GM12878 (cell line): ENCODE data around the gene MED13L. TPM values are rescaled to one million over a fixed set of nuclear protein-coding genes. Genes with fewer than 3 reads are reported as not detected.

Experiments
- ATAC-seq: fragments of 200-7000 bp; cut with Tn5 transposase; 3 replicates; pipeline ENCODE4 v1.9.1; 2020; ENCODE audit warnings: mild to moderate bottlenecking, moderate library complexity
- BruUV-seq: library from RNA; stranded (reverse); fragments of 400-500 nt; replicated peaks from 2 replicates; lab custom pipeline; 2021; lab: Mats Ljungman, UMichigan
- CTCF ChIA-PET: fragments of 300-600 bp; sonication (Branson Sonifier 250); formaldehyde crosslinking; extraction: SDS; loops from one replicate; lab custom pipeline; 2021; ENCODE audit warnings: inconsistent platforms; lab: Yijun Ruan, JAX
- POLR2A ChIA-PET: fragments of 350-600 bp; formaldehyde crosslinking; extraction: SDS; loops from one replicate; lab custom pipeline; 2021; ENCODE audit warnings: inconsistent platforms; lab: Charles Lee
- RAD21 ChIA-PET: fragments of 300-600 bp; sonication (Branson Sonifier 250); formaldehyde crosslinking; loops from one replicate; lab custom pipeline; 2023; ENCODE audit warnings: antibody characterized with exemption; ENCODE audit not compliant: unreplicated experiment; lab: Charles Lee
- SMC1A ChIA-PET: fragments of 300-600 bp; sonication (Branson Sonifier 250); formaldehyde crosslinking; loops from one replicate; lab custom pipeline; 2023; ENCODE audit not compliant: unreplicated experiment, uncharacterized antibody; lab: Charles Lee
- DNase-seq: peaks from one replicate; pipeline ENCODE4 v3.0.0-alpha.2; 2011; ENCODE audit warnings: low read depth, low spot score
- FAIRE-seq: peaks from 3 replicates; lab custom pipeline; 2011; peaks lifted over from hg19 to GRCh38; lab: Jason Lieb, UNC
- H2AFZ ChIP-seq: 2 replicates; pipeline ENCODE4 v1.6.0; 2011; ENCODE audit warnings: low read depth, low read length, control low read depth; ENCODE audit not compliant: control insufficient read depth
- H3K27ac ChIP-seq: 2 replicates; pipeline ENCODE4 v1.5.1; 2011; ENCODE audit warnings: control low read depth; ENCODE audit not compliant: control insufficient read depth, insufficient read depth
- H3K27me3 ChIP-seq, 2 experiments: replicated peaks in 1 of 2; 2 replicates each; pipeline versions ENCODE4 v1.6.0 to v1.6.1; 2011; ENCODE audit warnings: low read length in 1 of 2; ENCODE audit not compliant: control insufficient read depth in 2 of 2, insufficient read depth in 2 of 2
- H3K36me3 ChIP-seq, 2 experiments: 2 replicates each; pipeline ENCODE4 v1.5.1; 2011; ENCODE audit warnings: low read length in 1 of 2; ENCODE audit not compliant: control insufficient read depth in 2 of 2, insufficient read depth in 2 of 2
- H3K4me1 ChIP-seq: 2 replicates; pipeline ENCODE4 v1.6.1; 2011; ENCODE audit warnings: mild to moderate bottlenecking, low read length, moderate library complexity, mixed read lengths; ENCODE audit not compliant: control insufficient read depth, insufficient read depth
- H3K4me2 ChIP-seq: 2 replicates; pipeline ENCODE4 v1.6.0; 2011; ENCODE audit warnings: control low read depth; ENCODE audit not compliant: control insufficient read depth, insufficient read depth
- H3K4me3 ChIP-seq: fragments of 200-600 bp; sonication (generic); 2 replicates; pipeline ENCODE4 v1.5.1; 2016
- H3K79me2 ChIP-seq: 2 replicates; pipeline ENCODE4 v1.6.0; 2011; ENCODE audit warnings: low read length; ENCODE audit not compliant: control insufficient read depth, insufficient read depth
- H3K9ac ChIP-seq: 2 replicates; pipeline ENCODE4 v1.8.0; 2011; ENCODE audit warnings: low read length, control low read depth, mixed read lengths; ENCODE audit not compliant: control insufficient read depth, insufficient read depth
- H3K9me3 ChIP-seq: replicated peaks from 3 replicates; pipeline ENCODE4 v1.5.1; 2011; ENCODE audit warnings: mild to moderate bottlenecking, low read length; ENCODE audit not compliant: control insufficient read depth, insufficient read depth
- H4K20me1 ChIP-seq: 2 replicates; pipeline ENCODE4 v1.6.0; 2011; ENCODE audit not compliant: control insufficient read depth, insufficient read depth
- BMI1 ChIP-seq: fragments of 450-650 bp; IDR thresholded peaks from 2 replicates; pipeline ENCODE4 v1.6.1; 2016; ENCODE audit warnings: mild to moderate bottlenecking, moderate library complexity, borderline replicate concordance
- CBX5 ChIP-seq: sonication (generic); IDR thresholded peaks from 2 replicates; pipeline ENCODE4 v1.6.1; 2016; ENCODE audit warnings: low read depth, moderate library complexity, mild to moderate bottlenecking, inconsistent platforms
- CHD4 ChIP-seq: fragments of 200-600 bp; sonication (generic); IDR thresholded peaks from 2 replicates; pipeline ENCODE4 v1.6.1; 2016; ENCODE audit warnings: mild to moderate bottlenecking
- EGR1 ChIP-seq, 2 experiments: IDR thresholded peaks; 1 replicate in 1 of 2; 2 replicates in 1 of 2; pipeline ENCODE4 v1.6.1; 2011 to 2012; ENCODE audit warnings: low read depth in 2 of 2, low read length in 2 of 2, borderline replicate concordance in 1 of 2, mild to moderate bottlenecking in 1 of 2, moderate library complexity in 1 of 2
- ESRRA ChIP-seq: IDR thresholded peaks from 2 replicates; pipeline ENCODE4 v1.6.1; 2012; ENCODE audit warnings: mild to moderate bottlenecking, low read length, improper control_type of control experiment
- GATAD2B ChIP-seq: fragments of 450-650 bp; conservative IDR thresholded peaks from 2 replicates; pipeline ENCODE4 v1.6.1; 2017; ENCODE audit warnings: low read depth, mild to moderate bottlenecking, moderate library complexity
- HCFC1 ChIP-seq: fragments of 150-350 bp; IDR thresholded peaks from 2 replicates; pipeline ENCODE4 v1.6.1; 2014; ENCODE audit warnings: low read length
- MLLT1 ChIP-seq: fragments of 450-650 bp; IDR thresholded peaks from 2 replicates; pipeline ENCODE4 v1.6.1; 2016; ENCODE audit warnings: mild to moderate bottlenecking
- MTA3 ChIP-seq: IDR thresholded peaks from 2 replicates; pipeline ENCODE4 v1.6.1; 2012; ENCODE audit warnings: low read length, inconsistent platforms, borderline replicate concordance
- MYC ChIP-seq: IDR thresholded peaks from 2 replicates; pipeline ENCODE4 v1.6.1; 2011; ENCODE audit warnings: mild to moderate bottlenecking, low read length, moderate library complexity, inconsistent platforms; ENCODE audit not compliant: insufficient read depth, insufficient replicate concordance, insufficient read length, severe bottlenecking
- SREBF1 ChIP-seq: IDR thresholded peaks from 2 replicates; pipeline ENCODE4 v1.6.1; 2012; ENCODE audit warnings: mild to moderate bottlenecking, low read length
- STAT1 ChIP-seq: fragments of 450-650 bp; conservative IDR thresholded peaks from 2 replicates; pipeline ENCODE4 v1.6.1; 2014; ENCODE audit warnings: antibody characterized with exemption, mild to moderate bottlenecking
- TAF1 ChIP-seq: IDR thresholded peaks from 2 replicates; pipeline ENCODE4 v1.6.1; 2011; ENCODE audit warnings: mild to moderate bottlenecking, low read depth, low read length, borderline replicate concordance
- TCF7 ChIP-seq: IDR thresholded peaks from 2 replicates; pipeline ENCODE4 v1.6.1; 2014; ENCODE audit warnings: antibody characterized with exemption, borderline replicate concordance
- ZSCAN29 ChIP-seq: fragments of 450-650 bp; IDR thresholded peaks from 2 replicates; pipeline ENCODE4 v1.6.1; 2017; ENCODE audit warnings: mild to moderate bottlenecking, moderate library complexity
- WGBS: methylation state at CpG from one replicate; pipeline ENCODE4 v1.1.6; 2016; ENCODE audit warnings: low lambda C conversion rate; ENCODE audit not compliant: insufficient replicate concordance, insufficient coverage; ENCODE audit errors: missing lambda C conversion rate; 5-methylcytosine and 5-hydroxymethylcytosine counted together
- in situ Hi-C: fragments of 300-500 bp; cut with MboI; formaldehyde crosslinking; loops from 9 replicates; pipeline ENCODE4 v1.14.3; 2018; ENCODE audit warnings: mixed read lengths
- intact Hi-C: fragments of 100-400 bp; cut with micrococcal nuclease; formaldehyde crosslinking; loops from one replicate; pipeline ENCODE4 v1.14.2; 2022; ENCODE audit not compliant: unreplicated experiment
- polyA plus RNA-seq, 11 experiments: library from polyadenylated mRNA; depleted of rRNA in 4 of 11; unstranded in 6 of 11; stranded (reverse) in 5 of 11; fragments of >200 nt; fragmentation: Nextera tagmentation in 4 of 11; fragmentation: Illumina TruSeq in 1 of 11; extraction: Ambion mirVana in 4 of 11; extraction: Trizol in 1 of 11; gene quantifications; 1 replicate in 1 of 11; 2 replicates in 10 of 11; pipeline versions ENCODE4 v1.2.1 to v1.2.3, GENCODE V29; 2011 to 2016; ENCODE audit warnings: inconsistent platforms in 2 of 11, missing spikeins in 2 of 11, low read depth in 1 of 11
- total RNA-seq, 4 experiments: library from RNA; depleted of rRNA in 3 of 4; stranded (reverse); fragments of >200 nt in 3 of 4; fragmentation: Illumina TruSeq in 1 of 4; extraction: Trizol in 1 of 4; gene quantifications; 2 replicates each; pipeline versions ENCODE4 v1.2.1 to v1.2.3, GENCODE V29; 2013 to 2021
- TF ChIP-seq, protein P1 (sequence below): fragments of 150-350 bp; IDR thresholded peaks from 2 replicates; pipeline ENCODE4 v1.6.1; 2014; ENCODE audit warnings: mild to moderate bottlenecking, low read depth, low read length
- TF ChIP-seq, protein P2 (sequence below): IDR thresholded peaks from 2 replicates; pipeline ENCODE4 v1.6.1; 2011; ENCODE audit warnings: low read depth, mild to moderate bottlenecking, low read length, moderate library complexity, borderline replicate concordance; ENCODE audit errors: extremely low read depth

The MED13L gene
- total and polyA plus RNA-seq, 10 of the 15 experiments (the other 5 are each of a cell fraction or from before 2014, with no cell fraction given), result 3.7 to 30.1 (median 9.1) TPM

- H3K4me3 ChIP-seq, result no peak overlapping the region
- no peaks in the 10 kb centered on the region for H3K36me3 ChIP-seq
- no peak for TF ChIP-seq ESRRA
- no peak for TF ChIP-seq ZSCAN29
- no peak for TF ChIP-seq TAF1
- TF ChIP-seq MTA3, result no peak
- TF ChIP-seq MLLT1, result no peak
- TF ChIP-seq CBX5, result no peak
- TF ChIP-seq CHD4, result no peak
- no peak for TF ChIP-seq HCFC1
- no peak for TF ChIP-seq GATAD2B
- TF ChIP-seq, protein P1, sequence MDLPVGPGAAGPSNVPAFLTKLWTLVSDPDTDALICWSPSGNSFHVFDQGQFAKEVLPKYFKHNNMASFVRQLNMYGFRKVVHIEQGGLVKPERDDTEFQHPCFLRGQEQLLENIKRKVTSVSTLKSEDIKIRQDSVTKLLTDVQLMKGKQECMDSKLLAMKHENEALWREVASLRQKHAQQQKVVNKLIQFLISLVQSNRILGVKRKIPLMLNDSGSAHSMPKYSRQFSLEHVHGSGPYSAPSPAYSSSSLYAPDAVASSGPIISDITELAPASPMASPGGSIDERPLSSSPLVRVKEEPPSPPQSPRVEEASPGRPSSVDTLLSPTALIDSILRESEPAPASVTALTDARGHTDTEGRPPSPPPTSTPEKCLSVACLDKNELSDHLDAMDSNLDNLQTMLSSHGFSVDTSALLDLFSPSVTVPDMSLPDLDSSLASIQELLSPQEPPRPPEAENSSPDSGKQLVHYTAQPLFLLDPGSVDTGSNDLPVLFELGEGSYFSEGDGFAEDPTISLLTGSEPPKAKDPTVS, result no peak
- TF ChIP-seq BMI1, result no peak
- no peak for TF ChIP-seq EGR1 (IDR thresholded peaks at IDR 0.05; ENCODE audit: borderline replicate concordance in 1 of 2, low read depth in 2 of 2, low read length in 2 of 2)
- TF ChIP-seq, protein P2, sequence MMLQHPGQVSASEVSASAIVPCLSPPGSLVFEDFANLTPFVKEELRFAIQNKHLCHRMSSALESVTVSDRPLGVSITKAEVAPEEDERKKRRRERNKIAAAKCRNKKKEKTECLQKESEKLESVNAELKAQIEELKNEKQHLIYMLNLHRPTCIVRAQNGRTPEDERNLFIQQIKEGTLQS, result no peak
- no peak for TF ChIP-seq STAT1
- TF ChIP-seq TCF7, result no peak
- no peak for TF ChIP-seq MYC
- no peak for TF ChIP-seq SREBF1
- H2AFZ ChIP-seq, result no peak overlapping the region
- DNase-seq, result no peak
- intact Hi-C loops (no loop called here), in situ Hi-C loops (no loop called here)
- no peak for FAIRE-seq
- no TSS peak for BruUV-seq
- no peaks in the 10 kb centered on the region for H3K9me3 ChIP-seq
- ChIA-PET RAD21 (no interaction called here), CTCF (interaction anchor here (0.5 kb wide), 1 partner anchor 99 kb away, joined by 3 read pairs; no protein-coding TSS in a partner anchor), SMC1A (no interaction called here), POLR2A (no interaction called here)
- H3K79me2 ChIP-seq, result no peaks in the 10 kb centered on the region
- no peaks in the 10 kb centered on the region for H4K20me1 ChIP-seq
- H3K27ac ChIP-seq, result no peak overlapping the region
- WGBS, result 73% methylated on average over 3 of the region's 3 CpGs
- H3K27me3 ChIP-seq, result no peaks in the 10 kb centered on the region
- no peak for ATAC-seq
- H3K4me2 ChIP-seq, result no peak overlapping the region
- H3K9ac ChIP-seq, result no peak overlapping the region
- peaks cover 12% of the 10 kb centered on the region for H3K4me1 ChIP-seq
These were observed 188.4 kb downstream of the MED13L start for GRCh38 chr12:116089080-116089479.
